ENCODE measurements around the gene ZIC5.

Gene ZIC5

DNA sequence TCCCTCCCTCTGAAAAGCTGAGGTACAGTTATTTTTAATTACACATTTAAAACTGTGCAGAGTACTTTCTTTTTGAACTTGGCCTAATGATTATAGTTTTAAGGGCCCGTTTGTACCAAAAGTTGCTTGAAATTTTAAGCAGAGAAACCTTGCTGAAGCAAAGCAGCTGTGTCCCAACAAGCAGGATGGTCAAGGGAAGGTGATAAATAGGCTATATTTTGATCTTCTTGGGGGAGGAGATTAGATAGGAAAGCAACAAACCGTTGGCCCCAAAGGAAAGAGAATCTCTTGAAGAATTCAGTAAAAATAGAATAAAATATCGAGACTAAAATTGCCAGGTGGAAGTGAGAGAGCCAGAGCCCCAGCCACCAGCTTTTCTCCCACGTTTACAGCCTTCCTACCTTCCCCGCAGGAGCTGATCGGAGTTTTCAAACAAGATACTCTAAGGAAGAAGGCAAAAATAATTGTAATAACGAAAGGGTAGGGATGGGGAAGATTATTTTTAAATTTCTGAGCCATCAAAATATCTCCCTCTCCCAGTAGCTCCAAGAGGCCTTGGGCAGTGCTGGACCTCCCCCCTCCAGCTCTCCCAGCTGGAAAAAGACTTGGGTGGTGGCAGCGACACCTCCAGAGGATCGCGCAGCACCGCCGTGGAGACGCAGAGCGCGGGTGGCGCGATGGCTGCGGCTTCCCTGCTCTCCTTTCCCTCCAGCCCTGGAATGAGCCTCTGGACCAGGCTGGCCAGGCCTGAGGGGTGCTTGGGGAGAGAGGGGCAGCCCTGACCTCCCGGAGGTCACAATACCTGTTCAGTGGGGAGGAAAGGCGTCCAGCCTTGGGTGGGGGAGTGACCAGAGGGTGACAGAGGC is 15.8 kb upstream of the ZIC5 start:
- no peak for DNase-seq

DNA sequence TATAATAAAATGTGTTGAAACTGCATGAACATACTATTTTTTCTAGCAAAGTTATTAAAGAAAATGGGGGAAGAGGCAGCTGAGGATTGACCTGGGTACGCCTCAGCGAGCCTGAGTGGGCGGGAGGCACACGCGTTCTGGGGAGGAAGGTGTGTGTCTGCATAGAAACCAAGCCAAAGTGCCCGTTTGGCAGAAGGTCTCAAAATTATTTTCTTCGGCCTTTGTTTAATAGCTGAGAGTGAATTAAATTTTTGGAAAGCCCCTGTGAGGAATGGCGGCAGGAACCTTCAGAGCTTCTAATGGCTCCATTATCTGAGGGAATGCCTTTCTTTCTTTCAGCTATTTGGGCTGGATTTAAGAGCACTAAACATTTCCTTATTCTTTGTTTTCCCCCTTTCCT is 15.2 kb upstream of the ZIC5 start:
- DNase-seq, result no peak

DNA sequence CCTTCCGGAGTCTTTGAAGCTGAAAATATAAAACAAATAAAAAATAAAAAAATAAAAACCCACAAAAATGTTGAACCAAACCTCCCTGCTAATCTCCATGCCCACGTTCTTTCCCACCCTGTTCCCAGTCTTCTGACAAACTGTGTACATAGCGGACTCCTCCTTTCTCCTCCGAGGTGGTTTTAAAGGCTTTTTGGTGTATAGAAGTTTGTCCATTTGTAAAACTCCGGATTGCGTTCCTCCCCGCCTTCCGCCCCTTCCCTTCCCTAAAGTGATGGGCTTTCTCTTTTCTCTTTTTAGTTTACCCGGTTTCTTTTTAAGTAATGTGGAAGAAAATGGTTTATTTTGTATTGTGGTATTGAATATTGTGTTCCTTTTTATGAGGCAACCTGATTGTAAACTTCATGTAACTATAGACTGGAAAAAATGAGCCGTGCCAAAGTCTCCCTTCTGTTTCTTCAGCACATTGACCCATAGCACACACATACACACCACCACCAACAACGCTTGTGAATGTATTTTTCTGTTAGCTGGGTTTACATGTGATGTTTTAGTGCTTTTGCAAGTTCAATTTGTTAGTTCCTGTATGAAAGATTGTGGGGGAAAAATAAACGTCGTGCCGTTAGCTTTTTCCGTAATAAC is 14.4 kb upstream of the ZIC5 start:
- DNase-seq, result no peak

DNA sequence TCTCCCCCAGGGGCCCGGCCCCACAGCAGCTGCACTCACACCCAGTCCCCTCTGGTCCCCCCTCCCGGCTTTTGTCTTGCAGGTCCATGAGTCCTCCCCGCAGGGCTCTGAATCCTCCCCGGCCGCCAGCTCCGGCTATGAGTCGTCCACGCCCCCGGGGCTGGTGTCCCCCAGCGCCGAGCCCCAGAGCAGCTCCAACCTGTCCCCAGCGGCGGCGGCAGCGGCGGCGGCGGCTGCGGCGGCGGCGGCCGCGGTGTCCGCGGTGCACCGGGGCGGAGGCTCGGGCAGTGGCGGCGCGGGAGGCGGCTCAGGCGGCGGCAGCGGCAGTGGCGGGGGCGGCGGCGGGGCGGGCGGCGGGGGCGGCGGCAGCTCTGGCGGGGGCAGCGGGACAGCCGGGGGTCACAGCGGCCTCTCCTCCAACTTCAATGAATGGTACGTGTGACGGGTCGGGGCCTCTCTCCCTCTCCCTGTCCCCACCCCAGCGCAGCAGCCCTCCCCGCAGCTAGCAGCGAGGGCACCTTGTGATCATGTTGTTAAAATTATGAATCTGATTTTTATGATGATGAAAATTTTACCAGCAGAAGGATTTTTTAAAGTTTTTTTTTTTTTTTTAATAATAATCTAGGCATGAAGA is 13.8 kb upstream of the ZIC5 start:
- DNase-seq, result no peak

DNA sequence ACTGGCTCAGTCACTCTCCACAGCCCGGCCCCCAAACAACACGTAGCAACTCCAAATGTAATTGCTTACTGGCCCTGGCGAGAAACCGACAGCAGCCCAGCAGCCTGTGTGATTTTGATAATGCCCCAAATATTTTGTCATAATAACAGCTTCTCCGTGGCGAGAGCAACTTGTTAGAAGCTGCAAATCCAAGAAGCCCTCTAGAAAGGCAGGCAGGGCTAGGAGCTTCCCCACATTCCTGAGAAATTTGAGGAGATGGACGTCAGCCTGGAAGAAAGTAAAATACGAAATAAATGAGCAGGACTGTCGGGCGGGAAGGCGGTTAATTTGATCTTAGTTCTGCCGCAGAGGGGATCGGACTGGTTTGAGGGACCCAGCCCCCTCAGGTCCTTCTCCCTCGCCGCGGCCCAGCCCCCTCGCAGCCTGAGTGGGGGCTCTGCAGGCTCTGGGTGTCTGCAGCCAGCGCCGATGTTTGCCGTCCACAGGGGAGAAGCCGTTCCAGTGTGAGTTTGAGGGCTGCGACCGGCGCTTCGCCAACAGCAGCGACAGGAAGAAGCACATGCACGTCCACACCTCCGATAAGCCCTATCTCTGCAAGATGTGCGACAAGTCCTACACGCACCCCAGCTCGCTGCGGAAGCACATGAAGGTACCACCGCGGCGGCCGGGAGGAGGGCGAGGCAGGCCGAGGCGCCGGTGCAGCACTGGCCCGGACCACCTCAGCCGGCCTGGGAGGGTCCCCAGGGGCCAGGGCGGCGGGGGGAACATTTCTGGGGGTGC is 13.1 kb upstream of the ZIC5 start:
- no peak for DNase-seq

DNA sequence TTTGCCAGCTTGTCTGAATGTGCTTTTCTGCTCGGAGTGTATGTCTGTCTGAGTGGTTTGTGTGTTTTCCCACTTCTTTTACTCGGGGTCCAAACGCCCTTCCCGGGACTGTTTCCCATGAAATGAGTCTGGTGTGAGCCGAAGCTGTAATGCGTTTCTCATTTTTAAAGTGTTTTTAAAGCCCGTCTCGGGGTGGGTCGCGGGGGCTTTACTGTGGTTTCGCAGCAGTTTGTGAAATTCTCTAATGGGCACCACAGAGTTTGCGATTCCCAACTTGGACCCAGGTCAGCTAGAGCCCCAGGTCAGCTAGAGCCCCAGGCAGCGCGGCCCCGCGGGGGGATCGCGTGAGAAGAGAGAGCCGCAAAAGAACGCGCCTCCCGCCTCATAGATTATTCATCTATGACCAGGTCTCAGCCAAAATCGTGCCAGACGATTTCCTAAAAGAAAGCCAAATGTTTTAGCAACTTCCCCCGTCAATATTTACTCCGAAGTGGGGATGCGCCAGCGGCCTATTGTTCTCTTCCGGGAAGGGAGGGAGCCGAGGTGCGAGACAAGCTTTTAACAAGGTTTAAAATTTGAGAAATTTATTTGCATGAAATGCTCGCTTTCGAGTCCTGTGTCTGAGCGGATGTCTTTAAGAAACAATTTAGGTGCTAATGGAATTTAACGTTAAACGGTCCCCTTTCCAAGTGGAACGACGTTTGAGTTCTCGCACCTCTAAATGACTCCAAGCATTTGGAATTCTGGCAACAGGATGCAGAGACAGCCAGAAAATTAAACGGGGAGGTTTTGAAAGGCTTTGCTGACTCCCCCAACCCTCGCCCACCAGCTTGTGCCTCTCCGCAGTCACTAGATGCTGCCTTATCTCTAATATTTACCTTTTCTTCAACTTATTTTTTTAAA is 12.2 kb upstream of the ZIC5 start:
- DNase-seq, result no peak

DNA sequence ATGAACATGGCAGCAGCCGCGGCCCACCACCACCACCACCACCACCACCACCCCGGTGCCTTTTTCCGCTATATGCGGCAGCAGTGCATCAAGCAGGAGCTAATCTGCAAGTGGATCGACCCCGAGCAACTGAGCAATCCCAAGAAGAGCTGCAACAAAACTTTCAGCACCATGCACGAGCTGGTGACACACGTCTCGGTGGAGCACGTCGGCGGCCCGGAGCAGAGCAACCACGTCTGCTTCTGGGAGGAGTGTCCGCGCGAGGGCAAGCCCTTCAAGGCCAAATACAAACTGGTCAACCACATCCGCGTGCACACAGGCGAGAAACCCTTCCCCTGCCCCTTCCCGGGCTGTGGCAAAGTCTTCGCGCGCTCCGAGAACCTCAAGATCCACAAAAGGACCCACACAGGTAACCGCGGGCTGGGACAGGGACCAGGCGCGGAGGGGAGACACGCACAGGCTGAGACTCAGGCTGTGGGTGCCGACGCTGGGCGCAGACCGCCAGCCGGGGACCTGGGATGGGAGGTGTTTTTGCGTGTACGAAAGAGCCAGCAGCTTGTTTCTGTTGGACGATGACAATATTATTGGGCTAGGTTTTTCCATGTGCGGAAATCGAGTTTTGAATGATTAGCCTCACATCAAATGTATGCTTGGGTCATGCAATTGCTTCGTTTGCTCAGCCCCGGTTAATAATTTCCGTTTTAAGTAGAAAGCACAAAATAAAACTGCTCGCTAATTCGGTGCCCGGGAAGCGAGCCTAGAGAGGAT is 11.3 kb upstream of the ZIC5 start:
- no peak for DNase-seq

DNA sequence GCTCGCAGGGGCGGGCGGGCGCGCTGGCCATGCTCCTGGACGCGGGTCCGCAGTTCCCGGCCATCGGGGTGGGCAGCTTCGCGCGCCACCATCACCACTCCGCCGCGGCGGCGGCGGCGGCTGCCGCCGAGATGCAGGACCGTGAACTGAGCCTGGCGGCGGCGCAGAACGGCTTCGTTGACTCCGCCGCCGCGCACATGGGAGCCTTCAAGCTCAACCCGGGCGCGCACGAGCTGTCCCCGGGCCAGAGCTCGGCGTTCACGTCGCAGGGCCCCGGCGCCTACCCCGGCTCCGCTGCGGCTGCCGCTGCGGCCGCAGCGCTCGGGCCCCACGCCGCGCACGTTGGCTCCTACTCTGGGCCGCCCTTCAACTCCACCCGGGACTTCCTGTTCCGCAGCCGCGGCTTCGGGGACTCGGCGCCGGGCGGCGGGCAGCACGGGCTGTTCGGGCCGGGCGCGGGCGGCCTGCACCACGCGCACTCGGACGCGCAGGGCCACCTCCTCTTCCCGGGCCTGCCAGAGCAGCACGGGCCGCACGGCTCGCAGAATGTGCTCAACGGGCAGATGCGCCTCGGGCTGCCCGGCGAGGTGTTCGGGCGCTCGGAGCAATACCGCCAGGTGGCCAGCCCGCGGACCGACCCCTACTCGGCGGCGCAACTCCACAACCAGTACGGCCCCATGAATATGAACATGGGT is 10.6 kb upstream of the ZIC5 start:
- no peak for DNase-seq

DNA sequence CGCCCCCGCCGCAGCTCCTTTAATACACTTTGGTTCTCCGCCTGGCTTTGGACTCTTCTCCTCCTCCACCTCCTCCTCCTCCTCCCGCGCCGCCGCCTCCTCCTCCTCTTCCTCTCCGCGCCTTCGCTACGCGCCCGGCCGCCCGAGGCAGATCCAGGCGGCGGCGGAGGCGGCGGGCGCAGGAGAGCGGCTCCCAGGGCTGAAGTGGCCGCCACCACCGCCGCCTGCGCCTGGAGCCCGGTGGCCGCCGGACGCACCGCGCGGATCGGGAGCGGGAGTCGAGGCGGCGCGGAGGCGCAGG is 10.1 kb upstream of the ZIC5 start, which contains the start of gene ZIC2:
TSS of gene ZIC2 (plus strand) at position 50 of the 301 bp plus-strand sequence. CDS start 281 bp downstream, outside the sequence.
- no peak for DNase-seq

DNA sequence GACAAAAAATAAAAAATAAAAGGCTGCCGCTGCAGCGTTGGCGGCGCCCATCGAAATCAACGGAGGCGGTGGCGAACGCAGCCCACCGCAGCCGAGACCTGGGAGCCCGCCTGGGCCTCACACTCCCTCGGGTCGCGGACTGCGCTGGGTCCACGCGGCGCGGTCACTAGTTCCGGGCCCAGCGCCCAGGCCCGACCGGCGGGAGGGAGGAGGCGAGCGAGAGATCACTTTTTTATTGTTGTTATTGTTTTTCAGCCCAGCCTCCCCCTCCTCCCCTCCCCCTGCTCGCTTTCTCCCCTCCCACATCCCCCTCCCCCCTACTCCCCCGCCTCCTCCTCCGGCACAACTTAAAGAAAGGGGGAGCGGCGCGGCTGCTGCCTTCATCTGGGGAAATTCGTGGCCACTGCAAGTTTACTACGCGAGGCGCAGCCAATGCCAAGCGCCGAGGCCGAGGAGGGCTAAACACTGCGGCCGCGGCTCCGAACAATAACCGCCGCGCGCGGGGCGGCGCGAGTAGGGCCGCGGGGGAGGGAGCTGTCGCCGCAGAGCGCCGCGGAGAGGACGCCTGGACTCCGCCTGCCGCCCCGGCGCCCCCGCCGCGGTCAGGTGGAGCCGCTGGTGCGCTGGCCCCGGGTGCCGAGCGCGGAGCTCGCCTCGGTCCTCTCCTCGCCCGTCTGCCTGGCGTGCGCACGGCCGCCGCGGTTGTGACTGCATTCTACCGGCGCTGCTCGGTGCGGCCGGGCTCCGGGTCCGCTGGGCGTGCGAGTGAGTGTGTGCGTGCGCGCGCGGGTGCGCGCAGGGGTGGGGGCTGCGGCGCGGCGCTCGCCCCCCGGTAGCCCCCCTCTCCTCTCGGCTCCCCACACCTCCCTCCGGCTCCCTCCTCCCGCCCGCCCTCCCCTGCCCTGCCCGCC is 9.5 kb upstream of the ZIC5 start:
- peak; percentile 30 for DNase-seq

DNA sequence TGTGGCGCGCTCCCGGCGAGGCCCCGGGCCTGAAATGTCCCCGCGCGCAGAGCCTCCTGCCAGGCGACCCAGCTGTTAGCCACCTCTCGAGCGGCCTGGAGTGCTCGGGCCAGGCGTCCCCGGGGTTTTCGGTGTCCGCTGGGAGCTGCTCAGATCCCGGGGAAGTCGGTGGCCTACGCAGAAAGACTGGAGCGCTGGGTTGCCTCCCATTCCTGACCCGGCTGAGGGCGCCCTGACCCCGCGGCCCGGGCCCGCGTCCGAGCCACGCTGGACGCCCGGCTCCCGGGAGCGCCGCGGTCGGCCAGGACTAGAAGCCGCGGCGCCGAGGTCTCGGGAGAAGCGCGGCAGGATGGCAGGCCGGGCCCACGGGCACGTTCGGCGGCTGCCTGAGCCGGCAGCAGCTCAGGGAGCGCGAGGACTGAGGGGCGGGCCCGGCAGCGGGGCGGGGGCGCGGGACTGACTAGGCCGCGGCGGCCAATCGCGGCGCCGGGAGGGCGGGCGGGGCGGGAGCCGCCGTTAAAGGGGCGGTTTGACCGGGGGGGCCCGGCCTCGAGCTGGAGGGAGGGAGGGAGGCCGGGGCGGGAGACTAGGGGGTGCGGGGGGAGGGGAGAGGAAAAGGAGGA is 8.7 kb upstream of the ZIC5 start:
- DNase-seq, result peak; percentile 74

DNA sequence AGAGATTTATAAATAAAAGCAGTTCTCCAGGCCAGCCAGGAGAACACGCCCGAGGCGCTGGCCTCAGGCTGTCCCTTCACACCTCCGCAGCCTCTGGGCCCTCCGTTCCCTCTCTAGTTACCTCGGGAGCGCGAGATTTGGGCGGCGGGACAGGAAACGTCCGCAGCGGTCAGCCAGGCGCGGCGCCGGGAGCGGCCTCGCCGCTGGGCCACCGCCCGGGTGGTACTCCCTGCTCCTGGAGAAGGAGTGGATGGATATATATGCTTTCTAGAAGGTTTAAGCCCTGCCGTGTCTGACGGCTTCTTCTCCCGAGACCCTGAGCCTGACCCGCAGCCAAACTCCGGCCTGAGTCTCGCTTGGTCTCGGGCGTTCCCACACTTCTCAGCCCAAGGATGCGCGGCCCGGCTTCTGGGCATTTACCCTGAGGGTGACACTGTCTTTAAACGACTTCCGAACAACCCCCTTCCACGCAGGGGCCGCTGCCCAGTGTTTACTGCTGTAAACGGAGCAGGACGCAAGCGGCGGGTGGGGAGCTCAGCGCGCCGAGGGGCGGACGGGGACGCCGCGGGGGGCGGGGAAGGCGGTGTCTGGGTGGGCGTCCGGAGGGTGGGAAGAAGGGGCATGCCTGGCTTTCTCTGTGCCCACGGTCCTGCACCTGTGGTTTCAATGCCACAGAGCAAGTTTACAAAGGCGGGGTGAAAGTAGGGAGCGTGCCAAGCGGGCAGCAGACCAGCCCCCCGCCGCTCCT is 8.1 kb upstream of the ZIC5 start:
- DNase-seq, result no peak

DNA sequence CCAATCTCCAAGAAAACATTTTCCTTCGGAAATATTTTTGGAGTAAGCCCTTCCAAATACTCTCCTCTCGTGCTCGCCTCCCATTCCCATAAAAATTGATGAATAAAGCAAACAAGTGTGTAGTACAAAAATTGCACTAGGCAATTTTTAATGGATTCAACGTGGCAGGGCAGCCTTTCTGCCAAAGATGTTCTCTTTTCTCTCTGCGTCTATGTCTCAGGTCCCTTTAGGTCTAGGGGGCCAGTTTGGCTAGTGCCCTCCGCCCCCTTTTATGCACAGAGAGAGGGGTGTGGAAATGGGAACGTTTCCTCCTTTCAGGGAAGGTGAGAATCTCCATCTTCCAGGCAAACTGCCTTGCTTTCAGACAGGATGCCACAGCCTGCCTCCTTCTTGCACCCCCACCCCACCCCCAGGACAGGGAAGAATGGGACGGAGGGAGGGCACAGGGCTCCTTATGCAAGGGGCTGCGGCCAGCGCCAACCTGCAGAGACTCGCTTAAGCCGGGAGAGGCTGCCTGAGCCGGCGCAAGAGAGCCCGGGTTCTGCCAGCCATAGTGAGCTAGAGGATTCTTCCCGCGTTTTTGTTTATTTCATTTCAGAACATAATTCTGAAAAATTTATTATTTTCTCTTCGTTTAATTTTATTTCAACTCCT is 7.4 kb upstream of the ZIC5 start:
- DNase-seq, result no peak

DNA sequence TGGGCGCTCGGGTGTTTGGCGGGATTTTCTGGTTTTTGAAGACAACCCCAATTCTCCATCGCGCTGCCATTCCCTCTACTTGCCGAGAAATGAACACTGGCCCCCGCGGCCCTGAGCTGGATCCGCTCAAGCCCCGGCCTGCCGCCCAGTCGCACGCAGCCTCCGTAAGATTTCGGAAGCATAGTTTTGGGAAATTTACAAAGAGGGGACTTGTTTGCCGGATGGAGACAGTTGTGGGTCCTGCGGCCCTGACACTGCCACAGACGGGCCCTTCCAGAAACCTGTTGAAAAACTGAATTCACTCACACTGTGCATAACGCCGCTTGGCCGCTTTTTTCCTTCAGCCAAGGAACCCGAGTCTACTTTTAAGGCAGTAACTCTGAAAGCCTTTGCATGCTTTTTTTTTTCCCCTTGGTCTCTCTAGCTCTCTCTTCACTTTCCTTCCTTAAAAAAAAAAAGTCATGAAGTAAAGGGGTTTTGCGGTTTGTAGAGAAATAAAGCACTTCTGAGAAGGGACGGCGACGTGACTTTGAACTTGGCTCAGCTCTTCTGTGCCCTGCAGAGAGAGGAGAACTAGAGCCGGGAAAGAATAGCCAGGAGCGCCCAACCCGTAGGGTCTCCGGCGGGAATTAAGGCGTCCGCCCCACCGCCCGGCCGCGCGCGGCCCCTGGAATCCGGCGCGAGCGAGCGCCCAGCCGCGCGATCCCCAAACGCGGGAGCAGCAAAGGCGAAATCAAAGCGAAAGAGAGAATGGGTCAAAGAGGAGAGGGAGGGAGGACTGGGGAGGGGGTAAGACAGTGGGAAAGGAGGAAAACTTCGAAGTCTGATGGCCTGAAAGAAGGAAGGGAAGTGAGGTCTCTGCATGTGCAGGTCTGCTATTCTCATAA is 6.6 kb upstream of the ZIC5 start:
- no peak for DNase-seq

DNA sequence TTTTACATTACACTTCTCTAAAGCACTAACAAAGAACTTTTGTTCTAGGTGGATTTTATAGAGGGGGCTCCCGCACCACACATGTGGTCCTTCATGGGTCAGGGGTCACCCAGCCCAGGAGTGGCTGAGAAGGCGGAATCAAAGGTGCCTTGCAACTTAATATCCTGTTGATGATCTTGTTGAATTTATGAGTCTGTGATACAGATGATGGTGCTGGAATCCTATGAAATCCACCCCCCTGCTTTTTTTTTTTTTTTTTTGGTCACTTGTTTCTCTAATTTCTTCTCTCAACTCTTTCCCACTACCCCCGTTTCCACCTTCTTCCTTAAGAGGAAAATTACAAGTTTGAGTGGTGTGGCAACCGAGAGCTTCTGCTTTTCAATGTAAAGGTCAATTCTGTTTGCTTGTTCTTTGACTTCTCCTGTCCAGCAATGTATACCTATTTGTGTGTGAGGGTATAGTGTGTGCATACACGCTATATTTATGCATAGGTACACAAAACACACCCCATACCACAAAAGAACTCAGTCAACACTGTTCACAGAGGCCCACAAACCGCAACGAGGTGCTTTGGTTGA is 5.9 kb upstream of the ZIC5 start:
- no peak for DNase-seq

DNA sequence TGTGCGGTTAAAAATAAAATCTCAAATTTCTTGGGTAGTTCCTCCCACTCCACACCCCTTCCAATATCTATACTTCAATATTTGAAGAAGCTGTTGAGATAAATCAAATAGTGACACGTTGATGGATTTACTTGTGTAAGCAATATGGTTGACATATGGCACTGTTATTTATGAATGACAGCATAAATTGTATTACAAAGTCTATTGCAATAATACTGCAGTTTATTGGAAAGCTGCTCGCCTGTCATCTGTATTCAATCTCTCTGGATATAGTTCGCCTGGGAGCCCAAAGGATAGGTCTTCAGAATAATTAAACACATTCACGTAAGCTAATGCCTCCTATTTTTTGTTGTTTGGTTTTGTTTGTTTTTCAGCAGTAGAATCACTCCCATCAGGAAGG is 5.0 kb upstream of the ZIC5 start:
- DNase-seq, result no peak

DNA sequence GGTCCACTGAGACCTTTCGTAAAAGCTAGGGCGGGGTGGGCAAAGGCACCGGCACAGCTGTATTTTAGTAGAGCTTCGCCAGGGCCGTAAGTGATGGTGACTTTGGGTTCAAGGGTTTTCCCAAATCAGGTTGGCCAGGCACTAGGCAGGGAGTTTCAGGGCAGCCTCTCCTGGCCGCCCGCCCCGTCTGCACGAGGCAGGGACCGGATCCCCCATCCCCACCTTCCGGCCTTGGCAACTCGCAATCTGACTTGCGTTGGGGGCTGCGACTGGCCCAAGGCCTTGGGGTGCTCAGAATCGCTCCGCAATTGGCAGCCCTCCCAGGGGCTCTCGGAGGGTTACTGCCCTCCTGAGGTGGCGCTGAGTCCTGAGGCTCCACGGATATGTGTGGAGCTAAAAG is 4.1 kb upstream of the ZIC5 start:
- DNase-seq, result no peak

Data from SIG-M5 (cell line).